Body of pancreas (tissue), 4 donors: ENCODE results near the gene IYD. TPM values are rescaled to one million over a fixed set of nuclear protein-coding genes. Genes with fewer than 3 reads are reported as not detected.

Experiments
- ATAC-seq: fragments of 150-250 bp; one replicate; pipeline ENCODE4 v1.9.1; 2016
- DNase-seq, 4 donors: peaks; one replicate each; pipeline ENCODE4 v3.0.0-alpha.2; 2019
- H3K27ac ChIP-seq, 4 donors: fragments of 200-600 bp; sonication (generic); 1 replicate in 3 of 4; 2 replicates in 1 of 4; pipeline versions ENCODE4 v1.5.1 to v1.6.1; 2016 to 2019; ENCODE audit warnings: mild to moderate bottlenecking in 1 of 4, mixed read lengths in 1 of 4, moderate library complexity in 1 of 4
- H3K27me3 ChIP-seq, 2 donors: fragments of 200-600 bp; sonication (generic); one replicate each; pipeline ENCODE4 v1.6.0; 2016; ENCODE audit warnings: mild to moderate bottlenecking in 1 of 2
- H3K36me3 ChIP-seq, 2 donors: fragments of 200-600 bp; sonication (generic); replicated peaks in 1 of 2; 2 replicates each; pipeline ENCODE4 v1.5.1; 2016; ENCODE audit warnings: low read depth in 2 of 2; ENCODE audit not compliant: insufficient read depth in 1 of 2
- H3K4me1 ChIP-seq: fragments of 200-600 bp; sonication (generic); one replicate; pipeline ENCODE4 v1.6.0; 2016
- H3K4me3 ChIP-seq, 2 donors: fragments of 200-600 bp; sonication (generic); 1 replicate in 1 of 2; 2 replicates in 1 of 2; pipeline ENCODE4 v1.5.1; 2016 to 2019
- H3K9me3 ChIP-seq, 3 donors: fragments of 200-600 bp; sonication (generic); 1 replicate in 2 of 3; 2 replicates in 1 of 3; pipeline ENCODE4 v1.5.1; 2016
- CTCF ChIP-seq, 7 experiments: fragments of 450-650 bp in 4 of 7; fragments of 200-600 bp in 3 of 7; sonication (generic) in 3 of 7; IDR thresholded peaks; one replicate each; pipeline ENCODE4 v1.5.1; 2016 to 2019; ENCODE audit warnings: antibody characterized with exemption in 7 of 7
- POLR2A ChIP-seq, 3 donors: fragments of 450-650 bp; IDR thresholded peaks; one replicate each; pipeline ENCODE4 v1.6.1; 2016; ENCODE audit warnings: antibody characterized with exemption in 3 of 3, mild to moderate bottlenecking in 2 of 3
- WGBS, 2 donors: methylation state at CpG; one replicate each; pipeline ENCODE4 v1.1.5; 2017; 5-methylcytosine and 5-hydroxymethylcytosine counted together
- intact Hi-C: fragments of 100-400 bp; cut with DNase I; formaldehyde crosslinking; loops from one replicate; pipeline ENCODE4 v1.15.1; 2023
- total RNA-seq, 2 donors: library from RNA; depleted of rRNA; stranded (reverse); fragments of >200 nt; gene quantifications; one replicate each; pipeline ENCODE4 v1.1.0, GENCODE V29; 2016

Gene IYD
- total RNA-seq, 2 donors from 2014 or later = under 0.01 to 1.3 TPM

DNA sequence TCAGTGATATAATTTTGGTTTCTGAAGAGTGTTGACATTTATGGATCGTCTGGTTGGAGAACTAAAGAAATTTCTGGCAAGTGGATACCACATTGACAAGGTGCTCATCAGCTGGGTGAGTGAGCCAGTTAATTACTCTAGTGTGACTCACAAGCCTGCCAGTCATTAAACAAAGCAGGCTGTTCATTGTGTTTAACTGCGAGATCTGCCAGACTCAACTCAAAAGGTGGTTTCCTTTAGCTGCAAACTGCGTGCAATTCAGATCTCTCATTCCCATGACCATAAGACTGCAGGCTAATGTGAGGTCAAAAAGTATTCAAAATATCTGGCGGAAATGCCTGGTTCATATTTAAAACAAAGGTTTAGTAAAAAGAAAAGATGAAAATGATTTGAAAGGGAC lies 32.5 kb upstream of the IYD start:
- H3K27me3 ChIP-seq = no peaks in the 10 kb centered on the region
- WGBS, 2 donors = 18 to 28% methylated on average over 4 of the region's 4 CpGs
- intact Hi-C loops = no loop called here
- TF ChIP-seq CTCF (IDR thresholded peaks at IDR 0.05) = no peak
- TF ChIP-seq POLR2A (IDR thresholded peaks at IDR 0.05) = no peak
- H3K9me3 ChIP-seq = no peaks in the 10 kb centered on the region
- H3K4me3 ChIP-seq = no peak overlapping the region
- H3K36me3 ChIP-seq = no peaks in the 10 kb centered on the region
- no peak for DNase-seq
- no peak overlapping the region for H3K27ac ChIP-seq
- no peaks in the 10 kb centered on the region for H3K4me1 ChIP-seq
- ATAC-seq = no peak

GRCh38 chr6:150336708-150337107 lies 32.1 kb upstream of the IYD start:
- Histone ChIP-seq H3K9me3 (no peaks in the 10 kb centered on the region), H3K27ac (no peak overlapping the region), H3K4me1 (no peaks in the 10 kb centered on the region), H3K36me3 (no peaks in the 10 kb centered on the region), H3K4me3 (no peak overlapping the region), H3K27me3 (no peaks in the 10 kb centered on the region)
- DNase-seq (no peak), ATAC-seq (no peak)
- 49 to 71% methylated on average over 2 of the region's 2 CpGs for WGBS, 2 donors
- intact Hi-C loops = no loop called here
- TF ChIP-seq CTCF (IDR thresholded peaks at IDR 0.05) (no peak), POLR2A (IDR thresholded peaks at IDR 0.05) (no peak)

GRCh38 chr6:150342126-150342525 lies 26.7 kb upstream of the IYD start:
- ATAC-seq (no peak), DNase-seq (no peak)
- no peaks in the 10 kb centered on the region for H3K36me3 ChIP-seq
- H3K4me3 ChIP-seq = no peak overlapping the region
- intact Hi-C loops = no loop called here
- H3K27ac ChIP-seq = no peak overlapping the region
- WGBS, 2 donors = 68 to 83% methylated on average over 2 of the region's 2 CpGs
- no peaks in the 10 kb centered on the region for H3K4me1 ChIP-seq
- TF ChIP-seq CTCF (IDR thresholded peaks at IDR 0.05) = no peak
- TF ChIP-seq POLR2A (IDR thresholded peaks at IDR 0.05) = no peak
- H3K9me3 ChIP-seq = no peaks in the 10 kb centered on the region
- no peaks in the 10 kb centered on the region for H3K27me3 ChIP-seq

DNA sequence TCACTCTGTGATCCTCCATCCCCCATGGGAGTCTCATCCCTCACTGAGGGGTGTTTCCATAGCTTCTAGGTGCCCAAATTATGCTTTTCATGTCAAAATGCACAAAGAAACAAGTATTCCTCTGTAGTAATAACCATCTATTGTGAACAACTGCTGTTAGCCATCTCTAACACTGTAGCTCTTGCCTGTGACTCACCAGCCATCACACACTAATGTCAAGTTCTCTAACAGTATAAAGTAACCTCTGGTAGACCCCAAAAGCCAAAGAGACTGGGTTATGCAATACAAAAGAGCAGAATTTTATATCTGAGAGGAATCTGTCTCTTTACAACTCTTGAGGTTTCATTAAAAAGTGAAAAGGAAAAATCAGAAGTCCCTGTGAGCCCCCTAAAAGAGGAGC lies 25.4 kb upstream of the IYD start:
- H3K4me1 ChIP-seq = no peaks in the 10 kb centered on the region
- H3K9me3 ChIP-seq = no peaks in the 10 kb centered on the region
- H3K27me3 ChIP-seq = no peaks in the 10 kb centered on the region
- DNase-seq (no peak), ATAC-seq (no peak)
- no peak overlapping the region for H3K4me3 ChIP-seq
- TF ChIP-seq CTCF (IDR thresholded peaks at IDR 0.05) (no peak), POLR2A (IDR thresholded peaks at IDR 0.05) (no peak)
- intact Hi-C loops = no loop called here
- H3K27ac ChIP-seq = no peak overlapping the region
- H3K36me3 ChIP-seq = no peaks in the 10 kb centered on the region

DNA sequence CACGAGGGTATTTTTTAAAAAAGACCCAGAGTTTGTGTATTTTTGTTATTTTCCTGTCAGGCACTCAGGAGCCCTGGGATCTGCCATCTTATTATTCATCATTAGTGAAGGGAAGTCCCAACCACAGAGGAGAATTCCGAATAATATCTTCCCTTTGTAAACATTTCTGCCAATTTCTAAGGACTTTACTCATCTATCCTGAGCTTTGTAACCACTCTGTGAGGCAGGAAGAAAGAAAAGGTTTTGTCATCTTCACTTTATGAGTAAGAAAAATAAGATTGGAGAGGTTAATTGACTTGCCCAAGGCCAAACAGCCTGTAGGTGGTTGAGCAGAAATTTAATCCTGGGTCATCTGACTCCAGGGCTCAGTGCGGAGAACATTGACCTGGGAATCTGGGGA lies 23.0 kb upstream of the IYD start:
- H3K9me3 ChIP-seq = no peaks in the 10 kb centered on the region
- DNase-seq (no peak), ATAC-seq (no peak)
- no peak overlapping the region for H3K27ac ChIP-seq
- no peaks in the 10 kb centered on the region for H3K36me3 ChIP-seq
- no peak overlapping the region for H3K4me3 ChIP-seq
- intact Hi-C loops = no loop called here
- H3K27me3 ChIP-seq = no peaks in the 10 kb centered on the region
- WGBS, 2 donors = 58 to 68% methylated on average over 3 of the region's 3 CpGs
- no peak for TF ChIP-seq POLR2A (IDR thresholded peaks at IDR 0.05)
- TF ChIP-seq CTCF (IDR thresholded peaks at IDR 0.05) = no peak
- no peaks in the 10 kb centered on the region for H3K4me1 ChIP-seq
